Chondrocyte (in vitro differentiated cells): ENCODE results near the gene HSPA14. TPM values are rescaled to one million over a fixed set of nuclear protein-coding genes. Genes with fewer than 3 reads are reported as not detected.

Experiments used
- DNase-seq: peaks from one replicate; pipeline ENCODE4 v3.0.0; 2021; ENCODE audit warnings: mixed read lengths, low spot score
- H3K27ac Mint-ChIP-seq: one replicate; pipeline ENCODE4 v1.8.0; 2021; ENCODE audit warnings: mild to moderate bottlenecking, moderate library complexity, mixed read lengths; ENCODE audit not compliant: unreplicated experiment
- H3K27me3 Mint-ChIP-seq: 2 replicates; pipeline ENCODE4 v1.8.0; 2021; ENCODE audit warnings: low read depth, mixed read lengths
- H3K36me3 Mint-ChIP-seq: 2 replicates; pipeline ENCODE4 v1.8.0; 2021; ENCODE audit warnings: low read depth, mixed read lengths
- H3K4me1 Mint-ChIP-seq: 2 replicates; pipeline ENCODE4 v1.8.0; 2021; ENCODE audit warnings: low read depth, mild to moderate bottlenecking, mixed read lengths
- H3K4me3 Mint-ChIP-seq: one replicate; pipeline ENCODE4 v1.8.0; 2021; ENCODE audit warnings: mild to moderate bottlenecking, moderate library complexity, mixed read lengths; ENCODE audit not compliant: unreplicated experiment
- H3K9me3 Mint-ChIP-seq: 2 replicates; pipeline ENCODE4 v1.8.0; 2021; ENCODE audit warnings: low read depth, mixed read lengths
- total RNA-seq: library from RNA; stranded (reverse); gene quantifications from 3 replicates; pipeline ENCODE4 v1.2.1, GENCODE V29; 2021
- TF ChIP-seq, protein P1 (sequence below): fragments of 200-600 bp; sonication (generic); IDR thresholded peaks from 2 replicates; pipeline ENCODE4 v1.5.0; 2021; ENCODE audit warnings: antibody characterized with exemption, mild to moderate bottlenecking, moderate library complexity

The HSPA14 gene
- total RNA-seq, 1 donor from 2014 or later = 7.0 TPM

DNA sequence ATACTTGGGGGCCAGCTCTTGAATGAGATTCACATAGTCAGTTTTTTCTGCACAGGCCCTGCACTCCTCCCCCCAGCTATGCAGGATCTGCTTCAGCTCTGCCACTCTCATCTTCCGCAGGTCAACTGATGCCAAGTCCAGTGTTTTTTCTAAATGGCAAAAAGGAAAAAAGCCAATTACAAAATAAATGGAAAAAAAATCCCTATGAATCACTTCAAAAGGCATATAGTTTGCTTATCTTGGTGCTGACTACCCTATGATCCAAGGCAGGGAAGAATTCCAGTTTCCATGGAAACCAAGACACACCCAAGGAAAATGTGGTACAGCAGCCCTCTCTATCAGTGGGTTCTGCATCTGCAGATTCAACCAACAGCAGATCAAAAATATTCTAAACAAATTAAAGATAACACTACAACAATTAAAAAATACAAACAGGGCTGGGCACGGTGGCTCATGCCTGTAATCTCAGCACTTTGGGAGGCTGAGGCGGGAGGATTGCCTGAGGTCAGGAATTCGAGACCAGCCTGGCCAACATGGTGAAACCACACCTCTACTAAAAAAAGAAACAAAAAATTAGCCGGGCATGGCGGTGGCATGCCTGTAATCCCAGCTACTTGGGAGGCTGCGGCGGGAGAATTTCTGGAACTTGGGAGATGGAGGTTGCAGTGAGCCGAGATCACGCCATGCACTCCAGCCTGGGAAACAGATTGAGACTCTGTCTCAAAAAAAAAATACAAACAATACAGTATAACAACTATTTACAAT lies 17.9 kb upstream of the HSPA14 start:
- no peak for DNase-seq
- TF ChIP-seq, protein P1, sequence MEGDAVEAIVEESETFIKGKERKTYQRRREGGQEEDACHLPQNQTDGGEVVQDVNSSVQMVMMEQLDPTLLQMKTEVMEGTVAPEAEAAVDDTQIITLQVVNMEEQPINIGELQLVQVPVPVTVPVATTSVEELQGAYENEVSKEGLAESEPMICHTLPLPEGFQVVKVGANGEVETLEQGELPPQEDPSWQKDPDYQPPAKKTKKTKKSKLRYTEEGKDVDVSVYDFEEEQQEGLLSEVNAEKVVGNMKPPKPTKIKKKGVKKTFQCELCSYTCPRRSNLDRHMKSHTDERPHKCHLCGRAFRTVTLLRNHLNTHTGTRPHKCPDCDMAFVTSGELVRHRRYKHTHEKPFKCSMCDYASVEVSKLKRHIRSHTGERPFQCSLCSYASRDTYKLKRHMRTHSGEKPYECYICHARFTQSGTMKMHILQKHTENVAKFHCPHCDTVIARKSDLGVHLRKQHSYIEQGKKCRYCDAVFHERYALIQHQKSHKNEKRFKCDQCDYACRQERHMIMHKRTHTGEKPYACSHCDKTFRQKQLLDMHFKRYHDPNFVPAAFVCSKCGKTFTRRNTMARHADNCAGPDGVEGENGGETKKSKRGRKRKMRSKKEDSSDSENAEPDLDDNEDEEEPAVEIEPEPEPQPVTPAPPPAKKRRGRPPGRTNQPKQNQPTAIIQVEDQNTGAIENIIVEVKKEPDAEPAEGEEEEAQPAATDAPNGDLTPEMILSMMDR = peak; percentile 24
- H3K4me1 Mint-ChIP-seq = peaks cover 10% of the 10 kb centered on the region
- H3K36me3 Mint-ChIP-seq = no peaks in the 10 kb centered on the region
- H3K9me3 Mint-ChIP-seq = no peaks in the 10 kb centered on the region
- no peak overlapping the region for H3K27ac Mint-ChIP-seq
- no peak overlapping the region for H3K4me3 Mint-ChIP-seq
- no peaks in the 10 kb centered on the region for H3K27me3 Mint-ChIP-seq

- H3K4me1 Mint-ChIP-seq = peaks cover 10% of the 10 kb centered on the region
- no peak overlapping the region for H3K4me3 Mint-ChIP-seq
- no peak for DNase-seq
- H3K27ac Mint-ChIP-seq = no peak overlapping the region
- H3K36me3 Mint-ChIP-seq = no peaks in the 10 kb centered on the region
- peaks cover 3% of the 10 kb centered on the region for H3K27me3 Mint-ChIP-seq
- TF ChIP-seq, protein P1 = no peak
- no peaks in the 10 kb centered on the region for H3K9me3 Mint-ChIP-seq
Measured at GRCh38 chr10:14820775-14821154, 17.3 kb upstream of the HSPA14 start.

- Mint-ChIP-seq H3K4me1 (peaks cover 10% of the 10 kb centered on the region), H3K27me3 (peaks cover 9% of the 10 kb centered on the region), H3K36me3 (no peaks in the 10 kb centered on the region), H3K27ac (no peak overlapping the region), H3K9me3 (no peaks in the 10 kb centered on the region), H3K4me3 (no peak overlapping the region)
- DNase-seq = no peak
- TF ChIP-seq, protein P1 = no peak
Measured at GRCh38 chr10:14821635-14822375, 16.3 kb upstream of the HSPA14 start.

DNA sequence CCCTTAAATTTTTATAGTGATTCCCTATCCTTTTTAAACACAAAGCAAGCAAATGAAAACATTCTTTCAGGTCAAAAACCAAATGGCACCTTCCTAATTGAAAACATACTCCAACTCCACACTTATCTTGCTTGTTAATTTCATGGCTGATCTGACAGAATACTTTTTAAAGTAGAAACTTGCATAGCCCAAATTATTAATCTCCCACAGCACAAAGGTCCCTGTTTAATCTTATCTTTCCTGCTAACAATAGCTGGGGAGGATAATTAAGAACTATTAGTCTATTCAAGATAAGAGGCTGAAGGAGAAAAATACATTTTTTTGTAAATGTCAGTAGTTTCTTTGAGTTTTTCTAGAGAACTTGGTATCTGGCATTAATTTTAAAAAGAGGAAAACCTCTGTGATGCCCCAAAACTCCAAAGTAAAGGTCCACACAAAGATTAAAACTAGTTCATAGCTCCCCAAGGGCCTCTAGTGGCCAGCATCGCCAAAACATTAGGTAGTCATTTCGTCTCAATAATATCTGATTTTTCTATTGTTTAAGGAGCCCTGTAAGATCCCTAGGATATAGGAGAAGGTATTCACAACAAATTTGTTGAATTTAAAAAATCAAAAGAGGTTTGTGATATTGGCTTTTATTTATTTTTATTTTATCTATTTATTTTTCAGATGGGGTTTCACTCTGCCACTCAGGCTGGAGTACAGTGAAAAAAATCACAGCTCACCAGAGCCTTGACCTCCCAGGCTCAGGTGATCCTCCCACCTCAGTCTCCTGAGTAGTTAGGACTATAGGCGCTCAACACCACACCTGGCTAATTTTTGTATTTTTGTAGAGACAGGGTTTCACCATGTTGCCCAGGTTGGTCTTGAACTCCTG lies 15.0 kb upstream of the HSPA14 start:
- Mint-ChIP-seq H3K4me3 (no peak overlapping the region), H3K27me3 (peaks cover 9% of the 10 kb centered on the region), H3K27ac (no peak overlapping the region), H3K9me3 (no peaks in the 10 kb centered on the region), H3K36me3 (no peaks in the 10 kb centered on the region), H3K4me1 (peaks cover 10% of the 10 kb centered on the region)
- no peak for DNase-seq
- TF ChIP-seq, protein P1 = peak; percentile 96

- Mint-ChIP-seq H3K4me3 (no peak overlapping the region), H3K36me3 (no peaks in the 10 kb centered on the region), H3K9me3 (no peaks in the 10 kb centered on the region), H3K27ac (no peak overlapping the region), H3K4me1 (peaks cover 10% of the 10 kb centered on the region), H3K27me3 (peaks cover 9% of the 10 kb centered on the region)
- TF ChIP-seq, protein P1 = no peak
- no peak for DNase-seq
Measured at GRCh38 chr10:14823966-14824365, 14.1 kb upstream of the HSPA14 start.
